ENCODE measurements around the gene OR2L2.

- TF ChIP-seq CTCF (IDR thresholded peaks at IDR 0.05; ENCODE audit: insufficient read depth, low read length, poor library complexity, severe bottlenecking), result no peak
- no peak for TF ChIP-seq EZH2phosphoT487 (conservative IDR thresholded peaks at IDR 0.05; ENCODE audit: low read length)
Observed at GRCh38 chr1:247998811-247999210, 31.1 kb upstream of the OR2L2 start.
